ENCODE results near the gene CLDN3.
"Not testable (repeated sequence)": the region's sequence is repeated elsewhere in the genome, so short reads cannot be mapped to it uniquely, and the experiment has no call there.

CLDN3 gene, protein sequence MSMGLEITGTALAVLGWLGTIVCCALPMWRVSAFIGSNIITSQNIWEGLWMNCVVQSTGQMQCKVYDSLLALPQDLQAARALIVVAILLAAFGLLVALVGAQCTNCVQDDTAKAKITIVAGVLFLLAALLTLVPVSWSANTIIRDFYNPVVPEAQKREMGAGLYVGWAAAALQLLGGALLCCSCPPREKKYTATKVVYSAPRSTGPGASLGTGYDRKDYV

DNA sequence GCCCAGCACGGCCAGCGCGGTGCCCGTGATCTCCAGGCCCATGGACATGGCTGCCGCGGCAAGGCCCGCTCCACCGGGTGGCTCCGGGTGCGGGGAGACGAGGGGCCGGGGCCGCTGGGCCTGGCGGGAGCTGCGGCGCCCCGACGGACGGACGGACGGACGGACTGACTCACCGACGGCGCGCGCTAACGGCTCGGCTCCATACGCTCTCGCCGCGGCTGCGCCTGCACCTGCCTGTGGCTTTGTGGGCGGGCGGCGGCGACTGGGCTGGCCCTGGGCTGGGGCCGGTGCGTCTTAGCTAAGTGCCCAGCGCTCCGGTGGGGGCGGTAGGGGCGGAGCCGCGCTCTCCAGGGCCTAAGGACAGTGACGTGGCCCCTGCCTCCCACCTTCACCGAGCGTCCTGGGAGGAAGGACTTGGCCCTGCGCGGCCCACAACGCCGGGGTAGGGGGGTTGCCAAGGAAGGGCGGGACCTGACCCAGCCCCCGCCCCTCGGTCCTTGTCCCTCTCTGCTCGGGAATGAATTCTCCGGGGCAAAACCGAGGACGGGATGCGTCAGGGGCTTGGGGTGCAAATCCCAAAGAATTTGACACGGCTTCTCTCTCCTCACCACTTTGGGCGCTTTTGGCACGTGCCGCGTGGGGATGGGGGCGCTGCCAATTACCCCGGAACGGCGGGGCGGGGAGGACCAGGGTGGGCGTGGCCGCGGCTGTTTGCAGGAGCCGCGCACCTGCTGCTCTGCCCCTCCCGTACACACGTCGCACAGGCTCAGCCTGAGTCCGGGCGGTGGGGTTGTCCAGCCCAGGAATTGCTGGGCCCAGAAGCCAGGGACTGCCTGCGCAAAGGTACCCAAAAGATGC, at the start of gene CLDN3:
Gene CLDN3, minus strand, starts transcription at position 269 of the 858 bp plus-strand sequence. Its CDS starts 221 bp downstream, at position 48.
- DNase-seq = no peak

DNA sequence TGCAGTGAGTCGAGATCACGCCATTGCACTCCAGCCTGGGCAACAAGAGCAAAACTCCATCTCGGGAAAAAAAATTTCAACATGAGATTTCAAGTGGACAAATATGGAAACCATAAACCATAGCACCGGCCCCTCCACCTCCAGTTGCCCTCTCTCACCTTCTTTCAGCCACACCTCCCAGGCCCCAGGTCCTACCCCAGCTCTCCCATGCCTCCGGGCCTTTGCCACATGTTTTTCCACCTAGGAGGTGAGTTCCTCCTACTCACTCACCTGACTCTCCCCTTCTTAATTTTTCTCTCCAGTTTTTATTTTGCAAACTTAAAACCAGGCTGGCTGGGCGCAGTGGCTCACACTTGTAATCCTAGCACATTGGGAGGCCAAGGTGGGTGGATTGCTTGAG, 47.1 kb upstream of the CLDN3 start:
- DNase-seq = no peak

DNA sequence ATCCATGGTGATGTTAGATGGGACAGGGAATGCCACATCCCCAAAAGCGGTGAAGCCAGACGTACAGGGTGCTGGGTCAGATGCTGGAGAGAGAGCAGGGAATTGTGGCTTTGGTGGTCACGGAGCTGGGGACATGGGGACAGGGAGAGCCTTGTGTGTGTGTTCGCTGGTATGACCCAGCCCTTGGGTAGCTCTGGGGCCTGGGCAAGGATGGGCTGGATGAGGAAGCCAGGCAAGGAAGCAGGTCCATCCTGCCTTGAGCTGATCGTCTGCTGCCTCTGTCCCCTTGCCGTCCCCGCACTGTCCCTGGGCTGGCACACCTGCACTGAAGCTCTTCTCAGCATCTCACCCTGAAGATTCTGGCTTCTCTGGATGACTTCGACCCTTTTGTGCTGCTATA, 45.4 kb upstream of the CLDN3 start:
- DNase-seq = no peak

DNA sequence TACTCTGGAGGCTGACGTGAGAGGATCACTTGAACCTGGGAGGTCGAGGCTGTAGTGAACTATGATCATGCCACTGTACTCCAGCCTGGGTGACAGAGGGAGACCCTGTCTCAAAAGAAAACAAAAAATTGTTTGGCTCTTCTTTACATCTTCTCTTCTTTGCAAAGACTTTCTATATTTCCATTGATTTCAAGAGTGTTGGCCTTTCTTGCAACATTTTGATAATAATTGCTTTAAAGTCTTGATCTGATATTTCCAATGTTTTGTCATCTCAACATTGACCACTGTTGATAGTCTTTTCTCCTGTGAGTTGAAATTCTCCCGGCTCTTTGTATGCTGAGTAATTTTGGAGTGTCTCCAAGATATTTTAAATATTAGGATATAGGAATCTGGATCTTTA, 42.9 kb upstream of the CLDN3 start:
- no peak for DNase-seq

DNA sequence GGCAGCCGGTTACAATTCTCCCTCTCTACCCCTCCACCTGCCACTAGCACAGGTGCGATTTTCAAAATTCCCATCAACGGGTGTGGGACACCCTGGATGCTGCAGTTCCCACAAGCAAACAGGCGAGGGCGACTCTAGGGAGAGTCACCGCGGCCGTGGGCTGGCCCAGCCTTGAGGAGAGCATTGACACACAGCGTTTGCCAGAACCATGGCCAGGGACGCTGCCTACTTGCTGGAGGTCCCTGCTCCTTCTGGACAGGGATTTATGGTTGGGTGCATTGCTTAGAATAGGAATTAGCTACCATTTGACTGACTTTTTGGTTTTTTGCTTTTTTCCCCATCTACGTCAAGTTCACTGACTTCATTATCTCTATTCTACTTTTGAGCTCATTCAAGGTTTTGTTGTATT, 41.7 kb upstream of the CLDN3 start:
- no peak for DNase-seq

DNA sequence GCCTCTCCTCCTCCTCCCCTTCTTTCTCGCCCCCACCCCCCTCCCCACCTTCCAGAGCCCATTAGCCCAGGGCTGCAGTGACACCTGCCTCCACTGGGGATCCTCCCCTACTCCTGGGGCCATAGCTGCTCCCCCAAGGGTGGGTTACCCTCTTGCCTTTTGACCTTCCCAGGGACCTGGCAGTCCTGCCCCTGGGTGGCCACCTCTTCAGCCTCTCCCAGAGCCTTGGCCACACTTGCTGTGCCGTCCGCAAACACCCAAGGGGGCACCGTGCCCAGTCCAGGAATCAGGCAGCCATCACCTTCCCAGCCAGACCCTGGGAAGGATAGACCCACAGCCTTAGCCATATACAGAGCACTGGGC, 40.9 kb upstream of the CLDN3 start:
- DNase-seq = no peak

DNA sequence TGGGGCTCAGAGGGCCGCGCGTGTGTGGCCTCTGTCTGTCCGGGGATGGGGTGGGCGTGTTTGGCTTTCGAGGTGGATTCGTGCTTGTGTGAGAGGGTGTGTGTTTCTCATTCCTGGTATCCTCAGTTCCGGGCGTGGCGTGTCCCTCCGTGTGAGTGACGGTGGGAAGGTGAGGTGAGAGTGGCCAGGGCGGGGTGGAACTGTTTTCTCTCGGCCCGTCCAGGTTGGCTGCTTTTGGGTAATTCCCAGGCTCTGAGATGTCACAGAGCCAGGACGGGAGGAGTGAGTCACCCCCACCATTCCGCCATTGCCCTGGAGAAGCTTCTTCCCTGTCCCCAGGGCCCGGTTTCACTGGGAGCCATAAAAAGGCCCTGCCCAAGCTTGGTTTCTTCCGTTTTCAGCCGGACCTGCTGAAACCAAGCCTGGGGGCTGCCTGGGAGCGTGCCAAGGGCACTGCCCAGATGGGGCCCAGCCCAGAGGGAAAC, 39.4 kb upstream of the CLDN3 start:
- no peak for DNase-seq

DNA sequence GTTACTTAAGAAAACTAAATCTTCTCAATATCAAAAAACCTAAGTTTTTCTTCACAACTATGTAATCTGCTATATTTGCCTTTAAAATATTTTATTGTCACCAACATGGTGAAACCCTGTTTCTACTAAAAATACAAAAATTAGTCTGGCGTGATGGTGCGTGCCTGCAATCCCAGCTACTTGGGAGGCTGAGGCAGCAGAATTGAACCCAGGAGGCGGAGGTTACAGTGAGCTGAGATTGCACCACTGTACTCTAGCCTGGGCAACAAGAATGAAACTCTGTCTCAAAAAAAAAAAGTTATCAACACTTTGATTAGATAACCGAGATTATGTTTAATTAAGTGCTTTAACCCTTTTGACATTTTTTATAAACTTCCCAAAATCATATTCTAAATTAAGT, 32.4 kb upstream of the CLDN3 start:
- DNase-seq = no peak

DNA sequence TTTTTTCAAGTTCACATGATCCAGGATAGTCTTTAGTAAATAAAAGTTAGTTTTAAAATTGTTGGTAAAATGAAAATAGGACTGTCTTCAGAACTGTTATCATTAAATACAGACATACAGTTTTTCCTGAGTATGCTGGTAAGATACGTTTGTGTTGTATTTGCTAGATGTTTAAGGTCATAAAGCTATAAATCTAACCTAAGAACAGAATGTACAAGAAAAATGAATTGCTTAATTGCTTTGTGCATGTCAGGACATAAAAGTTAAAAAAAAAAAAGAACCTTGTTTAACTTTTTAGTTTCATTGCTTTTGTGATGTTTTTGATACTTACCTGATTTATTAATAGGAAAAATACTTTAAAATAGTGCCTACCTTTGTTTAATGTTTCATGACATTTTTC, 31.5 kb upstream of the CLDN3 start:
- DNase-seq = no peak

DNA sequence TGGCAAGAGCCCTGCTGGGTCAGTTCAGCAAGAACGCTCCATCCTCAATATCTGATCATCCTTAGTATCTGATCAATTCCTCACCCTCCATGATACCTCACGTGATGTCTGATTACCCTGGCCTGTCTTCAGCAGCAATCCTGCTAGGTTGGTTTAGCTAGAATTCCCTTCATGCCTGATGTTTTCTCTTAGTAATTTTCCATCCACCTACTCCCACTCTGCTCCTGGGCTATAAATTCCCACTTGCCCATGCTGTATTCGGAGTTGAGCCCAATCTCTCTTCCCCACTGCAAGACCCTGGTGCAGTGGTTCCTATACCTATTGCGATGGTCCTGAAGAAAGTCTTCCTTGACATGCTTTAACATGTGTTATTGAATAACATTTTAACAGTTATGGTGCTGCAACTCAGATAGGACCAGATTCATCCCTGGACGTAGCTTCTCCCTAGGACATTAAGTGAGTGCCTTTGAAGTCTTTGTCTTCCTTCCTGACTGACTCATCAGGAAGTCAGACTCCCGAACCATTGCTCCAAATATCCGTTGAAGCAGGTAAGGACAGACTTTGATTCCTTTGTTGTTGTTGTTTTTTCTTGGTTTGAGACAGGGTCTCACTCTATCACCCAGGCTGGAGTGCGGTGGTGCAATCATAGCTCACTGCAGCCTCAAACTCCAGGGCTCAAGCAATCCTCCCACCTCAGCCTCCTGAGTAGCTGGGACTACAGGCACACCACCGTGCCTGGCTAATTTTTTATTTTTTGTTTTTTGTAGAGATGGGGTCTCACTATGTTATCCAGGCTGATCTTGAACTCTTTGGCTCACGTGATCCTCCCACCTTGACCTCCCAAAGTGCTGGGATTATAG, 29.4 kb upstream of the CLDN3 start:
- DNase-seq = no peak

DNA sequence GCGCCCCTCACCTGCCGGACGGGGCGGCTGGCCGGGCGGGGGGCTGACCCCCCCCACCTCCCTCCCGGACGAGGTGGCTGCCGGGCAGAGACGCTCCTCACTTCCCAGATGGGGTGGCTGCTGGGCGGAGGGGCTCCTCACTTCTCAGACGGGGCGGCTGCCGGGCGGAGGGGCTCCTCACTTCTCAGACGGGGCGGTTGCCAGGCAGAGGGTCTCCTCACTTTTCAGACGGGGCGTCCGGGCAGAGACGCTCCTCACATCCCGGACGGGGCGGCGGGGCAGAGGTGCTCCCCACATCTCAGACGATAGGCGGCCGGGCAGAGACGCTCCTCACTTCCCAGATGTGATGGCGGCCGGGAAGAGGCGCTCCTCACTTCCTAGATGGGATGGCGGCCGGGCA, 27.1 kb upstream of the CLDN3 start:
- DNase-seq = not testable (repeated sequence)

DNA sequence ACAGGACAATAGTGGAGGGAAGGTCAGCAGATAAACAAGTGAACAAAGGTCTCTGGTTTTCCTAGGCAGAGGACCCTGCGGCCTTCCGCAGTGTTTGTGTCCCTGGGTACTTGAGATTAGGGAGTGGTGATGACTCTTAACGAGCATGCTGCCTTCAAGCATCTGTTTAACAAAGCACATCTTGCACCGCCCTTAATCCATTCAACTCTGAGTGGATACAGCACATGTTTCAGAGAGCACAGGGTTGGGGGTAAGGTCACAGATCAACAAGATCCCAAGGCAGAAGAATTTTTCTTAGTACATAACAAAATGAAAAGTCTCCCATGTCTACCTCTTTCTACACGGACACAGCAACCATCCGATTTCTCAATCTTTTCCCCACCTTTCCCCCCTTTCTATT, 26.6 kb upstream of the CLDN3 start:
- DNase-seq = not testable (repeated sequence)

DNA sequence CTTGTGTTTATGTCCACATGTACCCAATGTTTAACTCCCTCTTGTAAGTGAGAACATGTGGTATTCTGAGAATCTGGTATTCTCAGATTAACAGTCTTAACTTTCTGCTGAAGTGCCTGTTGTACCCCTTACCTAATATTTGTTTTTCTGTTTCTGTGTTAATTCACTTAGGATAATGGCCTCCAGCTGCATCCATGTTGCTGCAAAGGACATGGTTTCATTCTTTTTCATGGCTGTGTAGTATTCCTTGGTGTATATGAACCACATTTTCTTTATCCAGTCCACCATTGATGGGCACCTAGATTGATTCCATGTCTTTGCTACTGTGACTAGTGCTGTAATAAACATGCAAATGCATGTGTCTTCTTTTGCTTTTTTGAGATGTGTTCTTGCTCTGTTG, 25.1 kb upstream of the CLDN3 start:
- not testable (repeated sequence) for DNase-seq

DNA sequence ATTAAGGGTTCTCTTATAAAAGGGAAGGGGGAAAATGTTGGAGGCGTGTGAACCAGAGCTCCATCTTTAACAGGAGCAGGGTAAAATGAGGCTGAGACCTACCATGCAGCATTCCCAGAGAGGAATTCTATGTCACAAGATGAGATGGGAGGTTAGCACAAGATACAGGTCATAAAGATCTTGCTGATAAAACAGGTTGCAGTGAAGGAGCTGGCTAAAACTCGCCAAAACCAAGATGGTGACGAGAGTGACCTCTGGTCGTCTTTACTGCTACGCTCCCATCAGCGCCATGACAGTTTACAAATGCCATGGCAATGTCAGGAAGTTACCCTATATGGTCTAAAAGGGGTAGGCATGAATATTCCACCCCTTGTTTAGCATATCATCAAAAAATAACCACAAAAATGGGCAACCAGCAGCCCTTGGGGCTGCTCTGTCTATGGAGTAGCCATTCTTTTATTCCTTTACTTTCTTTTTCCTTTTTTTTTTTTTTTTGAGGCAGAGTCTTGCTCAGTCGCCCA, 21.2 kb upstream of the CLDN3 start:
- not testable (repeated sequence) for DNase-seq

DNA sequence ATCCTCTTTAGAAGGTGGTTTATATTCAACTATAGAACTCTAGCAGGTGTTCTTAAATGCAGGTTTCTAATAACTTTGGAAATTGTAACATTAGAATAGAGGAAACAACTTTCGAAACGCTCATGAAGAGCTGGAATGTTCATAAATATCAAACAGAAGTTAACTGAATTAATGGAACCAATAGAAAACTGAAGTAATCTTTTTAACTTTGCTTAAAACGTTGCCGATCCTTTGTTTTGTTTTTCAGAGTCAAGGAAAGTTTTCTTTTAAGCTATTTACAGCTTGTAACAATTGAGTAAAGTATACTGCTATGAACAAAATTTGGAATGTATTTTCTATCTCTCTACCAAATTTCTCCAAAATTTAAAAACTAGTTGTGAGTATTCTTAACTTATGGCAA, 19.0 kb upstream of the CLDN3 start:
- DNase-seq = no peak

DNA sequence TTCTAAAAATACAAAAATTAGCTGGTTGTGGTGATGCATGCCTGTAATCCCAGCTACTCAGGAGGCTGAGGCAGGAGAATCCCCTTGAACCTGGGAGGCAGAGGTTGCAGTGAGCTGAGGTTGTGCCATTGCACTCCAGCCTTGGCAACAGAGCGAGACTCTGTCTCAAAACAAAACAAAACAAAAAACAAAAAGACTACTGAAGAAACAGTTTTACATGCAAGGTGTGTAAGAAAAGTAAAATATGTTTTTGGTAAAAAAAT, 17.6 kb upstream of the CLDN3 start:
- DNase-seq = not testable (repeated sequence)

DNA sequence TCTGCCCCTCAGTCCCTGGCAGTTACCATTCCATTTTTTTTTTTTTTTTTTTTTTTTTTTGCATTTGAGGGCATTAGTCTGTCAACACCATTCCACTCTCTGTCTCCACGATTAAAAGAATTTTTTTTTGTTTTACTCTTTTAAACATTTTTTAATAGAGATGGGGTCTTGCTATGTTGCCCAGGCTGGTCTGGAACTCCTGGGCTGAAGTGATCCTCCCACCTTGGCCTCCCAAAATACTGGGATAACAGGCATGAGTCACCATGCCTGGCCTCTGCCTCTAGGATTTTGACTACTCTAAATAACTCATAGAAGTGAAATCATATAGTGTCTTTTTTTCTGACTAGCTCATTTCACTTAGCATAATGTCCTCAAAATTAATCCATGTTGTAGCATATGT, 16.5 kb upstream of the CLDN3 start:
- no peak for DNase-seq

DNA sequence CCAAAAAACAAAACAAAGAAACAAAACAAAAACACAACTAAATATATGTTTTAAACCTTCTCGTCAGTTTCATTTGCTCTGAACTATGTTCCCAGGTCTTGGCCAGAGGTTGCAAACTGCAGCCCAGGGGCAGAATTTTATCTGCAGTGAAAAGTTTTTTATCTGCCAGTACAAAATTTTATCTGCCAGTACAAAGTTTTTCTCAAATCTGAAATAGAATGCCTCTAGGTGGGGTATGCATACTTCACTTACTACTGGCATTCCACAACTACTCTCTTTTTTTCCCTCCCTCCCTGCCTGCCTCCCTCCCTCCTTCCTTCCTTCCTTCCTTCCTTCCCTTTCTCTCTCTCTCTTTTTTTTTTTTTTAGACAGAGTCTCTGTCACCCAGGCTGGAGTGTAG, 9.4 kb upstream of the CLDN3 start:
- no peak for DNase-seq

DNA sequence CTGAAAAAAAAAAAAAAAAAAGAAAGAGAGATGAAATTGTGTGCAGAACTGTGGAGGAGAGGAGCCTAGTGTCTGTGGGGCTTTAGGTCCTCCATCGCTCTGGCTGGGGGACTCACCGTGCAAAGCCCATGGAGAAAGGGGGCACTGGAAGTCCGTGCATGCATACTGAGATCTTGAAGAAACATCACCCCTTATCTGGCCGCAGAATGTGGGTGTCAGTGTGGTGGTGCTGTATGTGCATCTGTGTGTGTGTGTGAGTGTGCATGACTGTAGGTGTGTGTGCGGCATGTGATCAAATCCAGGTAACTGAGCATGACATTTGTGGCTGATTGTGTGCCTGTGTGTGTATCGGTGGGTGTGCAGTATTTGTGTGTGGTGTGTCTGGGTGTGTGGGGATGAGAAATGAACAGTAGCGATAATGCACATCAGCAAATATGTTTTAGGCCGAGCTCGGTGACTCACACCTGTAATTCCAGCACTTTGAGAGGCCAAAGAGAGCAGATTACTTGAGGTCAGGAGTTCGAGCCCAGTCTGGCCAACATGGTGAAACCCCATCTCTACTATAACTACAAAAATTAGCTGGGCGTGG, 8.8 kb upstream of the CLDN3 start:
- DNase-seq = no peak

DNA sequence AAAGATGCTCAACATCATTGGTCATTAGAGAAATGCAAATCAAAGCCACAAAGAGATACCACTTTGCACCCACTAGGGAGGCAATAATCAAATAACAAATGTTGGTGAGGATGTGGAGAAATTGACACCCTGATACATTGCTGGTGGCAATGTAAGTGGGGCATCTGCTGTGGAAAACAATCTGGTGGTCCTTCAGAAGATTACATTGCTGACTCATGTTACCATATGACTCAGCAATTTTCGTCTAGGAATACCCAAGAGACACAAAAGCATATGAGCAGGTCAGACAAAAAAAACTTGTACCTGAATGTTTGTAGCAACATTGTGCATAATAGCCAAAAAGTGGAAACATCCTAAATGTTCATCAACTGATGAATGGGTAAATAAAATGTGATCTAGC, 4.9 kb upstream of the CLDN3 start:
- no peak for DNase-seq

DNA sequence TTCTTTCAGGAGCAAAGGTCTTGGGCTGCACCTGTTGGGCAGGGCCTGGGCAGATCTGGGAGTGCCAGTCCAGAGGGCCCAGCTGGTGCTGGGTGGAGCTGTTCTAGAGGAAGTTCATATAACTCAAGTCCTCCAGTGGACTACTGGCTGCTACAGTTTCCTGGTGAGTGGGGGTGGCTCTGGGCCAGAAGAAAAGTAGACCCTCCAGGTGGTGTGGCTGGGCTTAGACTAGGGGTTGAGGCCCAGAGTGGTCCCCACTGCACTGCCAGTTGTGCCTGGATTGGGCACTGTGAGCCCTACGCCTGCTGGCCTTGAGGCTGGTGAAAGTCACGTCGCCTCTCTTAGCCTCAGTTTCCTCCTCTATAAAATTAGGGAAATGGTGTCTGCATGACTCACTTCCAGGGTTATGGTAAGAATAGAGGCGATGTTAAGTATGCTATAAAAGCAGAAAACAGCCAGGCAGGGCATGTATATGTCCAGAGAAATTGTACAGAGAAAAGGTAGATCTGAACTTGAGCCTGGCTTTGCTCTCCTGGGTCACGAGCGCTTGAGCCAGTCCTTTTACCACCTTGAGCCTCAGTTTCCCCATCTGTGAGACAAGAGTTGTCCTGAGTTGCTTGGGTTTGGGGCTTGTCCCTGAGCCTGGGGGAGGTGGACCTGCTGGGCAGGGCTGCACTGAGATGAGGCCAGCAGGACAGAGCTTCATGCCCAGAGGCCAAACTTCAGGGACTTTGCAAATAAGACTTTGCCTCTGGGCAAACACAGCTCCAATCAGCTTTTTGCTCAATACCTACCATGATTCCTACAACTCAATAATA, 3.8 kb upstream of the CLDN3 start:
- DNase-seq = no peak

Measured in SIG-M5 (cell line).